HEK293 (cell line): ENCODE results near the gene PITX1.

Experiments
- AEBP2 ChIP-seq: fragments of 450-650 bp; formaldehyde crosslinking; IDR thresholded peaks from 2 replicates; pipeline ENCODE4 v1.5.1; 2016; ENCODE audit warnings: missing biosample characterization, missing genetic modification characterization, borderline replicate concordance
- GLI4 ChIP-seq: fragments of 450-650 bp; formaldehyde crosslinking; IDR thresholded peaks from 2 replicates; pipeline ENCODE4 v1.5.1; 2016; ENCODE audit warnings: missing biosample characterization, missing genetic modification characterization
- MEIS1 ChIP-seq: sonication (generic); formaldehyde crosslinking; IDR thresholded peaks from 2 replicates; pipeline ENCODE4 v1.8.1; 2022; ENCODE audit warnings: missing genetic modification reagents, mild to moderate bottlenecking, borderline replicate concordance
- SALL2 ChIP-seq: fragments of 450-650 bp; formaldehyde crosslinking; IDR thresholded peaks from 2 replicates; pipeline ENCODE4 v1.5.0; 2017; ENCODE audit warnings: missing biosample characterization, mild to moderate bottlenecking, missing genetic modification characterization, borderline replicate concordance
- YY2 ChIP-seq: fragments of 450-650 bp; formaldehyde crosslinking; IDR thresholded peaks from 2 replicates; pipeline ENCODE4 v1.5.1; 2016; ENCODE audit warnings: missing biosample characterization, missing genetic modification characterization
- ZBTB17 ChIP-seq: fragments of 450-650 bp; formaldehyde crosslinking; IDR thresholded peaks from 2 replicates; pipeline ENCODE4 v1.5.1; 2016; ENCODE audit warnings: missing biosample characterization, missing genetic modification characterization
- ZFP41 ChIP-seq: fragments of 450-650 bp; formaldehyde crosslinking; IDR thresholded peaks from 2 replicates; pipeline ENCODE4 v1.5.1; 2016; ENCODE audit warnings: missing biosample characterization, missing genetic modification characterization, borderline replicate concordance
- ZNF148 ChIP-seq: fragments of 450-650 bp; formaldehyde crosslinking; IDR thresholded peaks from 2 replicates; pipeline ENCODE4 v1.5.0; 2017; ENCODE audit warnings: missing biosample characterization, missing genetic modification characterization, borderline replicate concordance
- ZNF2 ChIP-seq: fragments of 450-650 bp; formaldehyde crosslinking; IDR thresholded peaks from 2 replicates; pipeline ENCODE4 v1.5.1; 2016; ENCODE audit warnings: missing biosample characterization, missing genetic modification characterization
- ZNF280C ChIP-seq: fragments of 450-650 bp; formaldehyde crosslinking; IDR thresholded peaks from 2 replicates; pipeline ENCODE4 v1.5.1; 2016; ENCODE audit warnings: missing biosample characterization, missing genetic modification characterization
- ZNF324 ChIP-seq: fragments of 450-650 bp; formaldehyde crosslinking; IDR thresholded peaks from 2 replicates; pipeline ENCODE4 v1.5.1; 2016; ENCODE audit warnings: missing biosample characterization, missing genetic modification characterization
- ZNF433 ChIP-seq: fragments of 450-650 bp; formaldehyde crosslinking; IDR thresholded peaks from 2 replicates; pipeline ENCODE4 v1.5.1; 2016; ENCODE audit warnings: missing biosample characterization, missing genetic modification characterization, low read depth
- ZNF518A ChIP-seq: fragments of 450-650 bp; formaldehyde crosslinking; conservative IDR thresholded peaks from 2 replicates; pipeline ENCODE4 v1.5.1; 2016; ENCODE audit warnings: low read depth, missing biosample characterization, missing genetic modification characterization
- ZNF530 ChIP-seq: fragments of 450-650 bp; formaldehyde crosslinking; IDR thresholded peaks from 2 replicates; pipeline ENCODE4 v1.5.1; 2016; ENCODE audit warnings: low read depth, missing biosample characterization, missing genetic modification characterization
- ZNF544 ChIP-seq: fragments of 450-650 bp; formaldehyde crosslinking; IDR thresholded peaks from 2 replicates; pipeline ENCODE4 v1.5.0; 2017; ENCODE audit warnings: missing biosample characterization, missing genetic modification characterization
- ZNF549 ChIP-seq: fragments of 450-650 bp; IDR thresholded peaks from 2 replicates; pipeline ENCODE4 v1.5.1; 2018; ENCODE audit warnings: missing biosample characterization, missing genetic modification characterization, mild to moderate bottlenecking, inconsistent platforms, moderate library complexity
- ZNF600 ChIP-seq: fragments of 450-650 bp; formaldehyde crosslinking; IDR thresholded peaks from 2 replicates; pipeline ENCODE4 v1.5.1; 2016; ENCODE audit warnings: missing biosample characterization, missing genetic modification characterization
- ZNF768 ChIP-seq: fragments of 450-650 bp; formaldehyde crosslinking; IDR thresholded peaks from 2 replicates; pipeline ENCODE4 v1.5.1; 2018; ENCODE audit warnings: missing biosample characterization, mild to moderate bottlenecking, missing genetic modification characterization
- ZNF791 ChIP-seq: fragments of 450-650 bp; formaldehyde crosslinking; IDR thresholded peaks from 2 replicates; pipeline ENCODE4 v1.5.1; 2016; ENCODE audit warnings: missing biosample characterization, missing genetic modification characterization
- ZNF792 ChIP-seq: fragments of 450-650 bp; formaldehyde crosslinking; IDR thresholded peaks from 2 replicates; pipeline ENCODE4 v1.5.1; 2016; ENCODE audit warnings: missing biosample characterization, missing genetic modification characterization
- TF ChIP-seq, protein P1 (sequence below): fragments of 450-650 bp; IDR thresholded peaks from 2 replicates; pipeline ENCODE4 v1.5.1; 2018; ENCODE audit warnings: missing biosample characterization, mild to moderate bottlenecking, missing genetic modification characterization
- TF ChIP-seq, protein P2 (sequence below): fragments of 450-650 bp; formaldehyde crosslinking; IDR thresholded peaks from 2 replicates; pipeline ENCODE4 v1.5.1; 2016; ENCODE audit warnings: missing biosample characterization, missing genetic modification characterization

The PITX1 gene

DNA sequence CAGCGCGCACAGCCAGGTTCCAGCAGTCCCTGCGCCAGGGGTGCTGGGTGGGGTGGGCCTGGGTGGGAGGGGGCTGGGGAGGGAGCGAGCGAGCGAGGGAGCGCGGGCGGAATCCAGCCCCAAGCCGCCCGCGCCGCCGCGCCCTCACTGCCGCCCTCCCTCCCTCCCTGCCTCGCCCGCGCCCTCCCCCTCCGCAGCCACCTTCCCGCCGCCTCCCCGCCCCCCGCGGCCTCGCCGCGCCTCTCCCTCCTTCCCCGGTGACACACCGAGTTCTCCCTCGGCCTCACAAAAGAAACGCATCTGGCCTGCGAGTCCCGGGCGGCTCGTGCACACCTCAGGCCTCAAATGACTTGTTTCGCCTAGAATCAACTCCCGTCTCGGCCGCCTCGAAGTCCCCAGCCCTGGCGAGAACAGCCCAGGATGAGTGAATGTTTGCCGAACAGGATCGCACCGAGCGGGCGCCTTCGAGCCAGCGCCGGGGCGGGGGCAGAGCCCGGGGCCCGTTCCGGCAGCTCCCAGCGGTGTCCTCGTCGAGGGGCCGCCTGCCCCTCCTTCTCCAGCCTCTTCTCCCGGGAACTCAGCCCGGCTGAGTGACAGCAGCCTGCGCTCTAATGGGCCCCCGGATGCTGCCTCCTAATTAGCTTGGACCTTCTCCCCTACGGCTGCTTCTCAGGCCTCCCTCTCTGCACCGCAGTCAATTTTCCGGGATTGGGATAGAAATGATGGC, 371 bp upstream of the PITX1 start (continued):
- TF ChIP-seq ZNF280C (tag by site-specific recombination), result no peak
- TF ChIP-seq ZBTB17, result peak; percentile 98
- no peak for TF ChIP-seq ZNF544 (tag by site-specific recombination)
- TF ChIP-seq GLI4, result no peak
- TF ChIP-seq ZNF549 (tag by site-specific recombination), result no peak
- TF ChIP-seq, protein P1, sequence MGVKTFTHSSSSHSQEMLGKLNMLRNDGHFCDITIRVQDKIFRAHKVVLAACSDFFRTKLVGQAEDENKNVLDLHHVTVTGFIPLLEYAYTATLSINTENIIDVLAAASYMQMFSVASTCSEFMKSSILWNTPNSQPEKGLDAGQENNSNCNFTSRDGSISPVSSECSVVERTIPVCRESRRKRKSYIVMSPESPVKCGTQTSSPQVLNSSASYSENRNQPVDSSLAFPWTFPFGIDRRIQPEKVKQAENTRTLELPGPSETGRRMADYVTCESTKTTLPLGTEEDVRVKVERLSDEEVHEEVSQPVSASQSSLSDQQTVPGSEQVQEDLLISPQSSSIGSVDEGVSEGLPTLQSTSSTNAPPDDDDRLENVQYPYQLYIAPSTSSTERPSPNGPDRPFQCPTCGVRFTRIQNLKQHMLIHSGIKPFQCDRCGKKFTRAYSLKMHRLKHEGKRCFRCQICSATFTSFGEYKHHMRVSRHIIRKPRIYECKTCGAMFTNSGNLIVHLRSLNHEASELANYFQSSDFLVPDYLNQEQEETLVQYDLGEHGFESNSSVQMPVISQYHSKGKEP, result no peak
- no peak for TF ChIP-seq ZNF768 (tag by site-specific recombination)
- peak; percentile 72 for TF ChIP-seq ZNF600
- TF ChIP-seq ZNF433, result no peak
- no peak for TF ChIP-seq ZNF530 (tag by site-specific recombination)
- TF ChIP-seq ZNF148 (tag by site-specific recombination), result no peak
- TF ChIP-seq ZNF518A (tag by site-specific recombination), result no peak
- no peak for TF ChIP-seq ZNF791 (tag by site-specific recombination)
- TF ChIP-seq ZFP41, result no peak
- peak; percentile 76; the same call in 1 of the 2 replicates for TF ChIP-seq ZNF2
- TF ChIP-seq SALL2, result no peak
- no peak for TF ChIP-seq ZNF792
- TF ChIP-seq AEBP2 (tag by site-specific recombination), result no peak
- TF ChIP-seq MEIS1 (CRISPR knock-in tag), result no peak
- TF ChIP-seq, protein P2, sequence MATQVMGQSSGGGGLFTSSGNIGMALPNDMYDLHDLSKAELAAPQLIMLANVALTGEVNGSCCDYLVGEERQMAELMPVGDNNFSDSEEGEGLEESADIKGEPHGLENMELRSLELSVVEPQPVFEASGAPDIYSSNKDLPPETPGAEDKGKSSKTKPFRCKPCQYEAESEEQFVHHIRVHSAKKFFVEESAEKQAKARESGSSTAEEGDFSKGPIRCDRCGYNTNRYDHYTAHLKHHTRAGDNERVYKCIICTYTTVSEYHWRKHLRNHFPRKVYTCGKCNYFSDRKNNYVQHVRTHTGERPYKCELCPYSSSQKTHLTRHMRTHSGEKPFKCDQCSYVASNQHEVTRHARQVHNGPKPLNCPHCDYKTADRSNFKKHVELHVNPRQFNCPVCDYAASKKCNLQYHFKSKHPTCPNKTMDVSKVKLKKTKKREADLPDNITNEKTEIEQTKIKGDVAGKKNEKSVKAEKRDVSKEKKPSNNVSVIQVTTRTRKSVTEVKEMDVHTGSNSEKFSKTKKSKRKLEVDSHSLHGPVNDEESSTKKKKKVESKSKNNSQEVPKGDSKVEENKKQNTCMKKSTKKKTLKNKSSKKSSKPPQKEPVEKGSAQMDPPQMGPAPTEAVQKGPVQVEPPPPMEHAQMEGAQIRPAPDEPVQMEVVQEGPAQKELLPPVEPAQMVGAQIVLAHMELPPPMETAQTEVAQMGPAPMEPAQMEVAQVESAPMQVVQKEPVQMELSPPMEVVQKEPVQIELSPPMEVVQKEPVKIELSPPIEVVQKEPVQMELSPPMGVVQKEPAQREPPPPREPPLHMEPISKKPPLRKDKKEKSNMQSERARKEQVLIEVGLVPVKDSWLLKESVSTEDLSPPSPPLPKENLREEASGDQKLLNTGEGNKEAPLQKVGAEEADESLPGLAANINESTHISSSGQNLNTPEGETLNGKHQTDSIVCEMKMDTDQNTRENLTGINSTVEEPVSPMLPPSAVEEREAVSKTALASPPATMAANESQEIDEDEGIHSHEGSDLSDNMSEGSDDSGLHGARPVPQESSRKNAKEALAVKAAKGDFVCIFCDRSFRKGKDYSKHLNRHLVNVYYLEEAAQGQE, result 0 out of 2 replicates have a peak, but pooled peaks have one; percentile 22
- TF ChIP-seq ZNF324, result peak; percentile 65; the same call in 1 of the 2 replicates
- TF ChIP-seq YY2 (tag by site-specific recombination), result no peak
